Transverse colon (tissue), 3 donors: ENCODE measurements around the gene ZFAND3.

Source experiments
- CTCF ChIP-seq, 5 experiments: fragments of 200-600 bp in 3 of 5; fragments of 450-650 bp in 2 of 5; sonication (generic) in 3 of 5; IDR thresholded peaks; 1 replicate in 2 of 5; 2 replicates in 3 of 5; pipeline ENCODE4 v1.5.1; 2016 to 2017; ENCODE audit warnings: antibody characterized with exemption in 5 of 5, inconsistent platforms in 3 of 5, mild to moderate bottlenecking in 2 of 5, moderate library complexity in 1 of 5
- EP300 ChIP-seq: sonication (generic); formaldehyde crosslinking; IDR thresholded peaks from one replicate; pipeline ENCODE4 v1.6.1; 2017; ENCODE audit warnings: antibody characterized with exemption, low read depth

- no peak for TF ChIP-seq CTCF (IDR thresholded peaks at IDR 0.05)
- TF ChIP-seq EP300, result no peak
These were observed 16.4 kb downstream of the ZFAND3 start for GRCh38 chr6:37835923-37836322.
